ENCODE data around the gene TKT. TPM values are rescaled to one million over a fixed set of nuclear protein-coding genes. Genes with fewer than 3 reads are reported as not detected.
A peak's percentile ranks its signal among the peaks of the same experiment; 100 is the strongest.

Gene TKT
- total and polyA plus RNA-seq, 7 donors, result 10.5 to 51.9 (median 23.1) TPM

- 96 to 98% (median 98%) methylated on average over 4 of the region's 4 CpGs for WGBS, 3 donors
- intact Hi-C loops (cut with DNase I), result no loop called here
- H3K36me3 ChIP-seq (ENCODE audit: insufficient read depth in 1 of 2, low read depth in 1 of 2), result no peaks in the 10 kb centered on the region
- ATAC-seq, result no peak
- H3K4me3 ChIP-seq, result no peak overlapping the region
- H3K4me1 ChIP-seq, result peaks cover 37% of the 10 kb centered on the region
- peak in 1 of 2 donors; percentile 30 for DNase-seq
- H3K27me3 ChIP-seq (ENCODE audit: insufficient read depth in 3 of 3, low read length in 2 of 3), result no peaks in the 10 kb centered on the region
- no peaks in the 10 kb centered on the region for H3K9me3 ChIP-seq
- no peak overlapping the region for H3K27ac ChIP-seq
- TF ChIP-seq, protein P1, sequence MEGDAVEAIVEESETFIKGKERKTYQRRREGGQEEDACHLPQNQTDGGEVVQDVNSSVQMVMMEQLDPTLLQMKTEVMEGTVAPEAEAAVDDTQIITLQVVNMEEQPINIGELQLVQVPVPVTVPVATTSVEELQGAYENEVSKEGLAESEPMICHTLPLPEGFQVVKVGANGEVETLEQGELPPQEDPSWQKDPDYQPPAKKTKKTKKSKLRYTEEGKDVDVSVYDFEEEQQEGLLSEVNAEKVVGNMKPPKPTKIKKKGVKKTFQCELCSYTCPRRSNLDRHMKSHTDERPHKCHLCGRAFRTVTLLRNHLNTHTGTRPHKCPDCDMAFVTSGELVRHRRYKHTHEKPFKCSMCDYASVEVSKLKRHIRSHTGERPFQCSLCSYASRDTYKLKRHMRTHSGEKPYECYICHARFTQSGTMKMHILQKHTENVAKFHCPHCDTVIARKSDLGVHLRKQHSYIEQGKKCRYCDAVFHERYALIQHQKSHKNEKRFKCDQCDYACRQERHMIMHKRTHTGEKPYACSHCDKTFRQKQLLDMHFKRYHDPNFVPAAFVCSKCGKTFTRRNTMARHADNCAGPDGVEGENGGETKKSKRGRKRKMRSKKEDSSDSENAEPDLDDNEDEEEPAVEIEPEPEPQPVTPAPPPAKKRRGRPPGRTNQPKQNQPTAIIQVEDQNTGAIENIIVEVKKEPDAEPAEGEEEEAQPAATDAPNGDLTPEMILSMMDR (IDR thresholded peaks at IDR 0.05), result no peak
These were observed 1.6 kb upstream of the TKT start for GRCh38 chr3:53257465-53257864.

DNA sequence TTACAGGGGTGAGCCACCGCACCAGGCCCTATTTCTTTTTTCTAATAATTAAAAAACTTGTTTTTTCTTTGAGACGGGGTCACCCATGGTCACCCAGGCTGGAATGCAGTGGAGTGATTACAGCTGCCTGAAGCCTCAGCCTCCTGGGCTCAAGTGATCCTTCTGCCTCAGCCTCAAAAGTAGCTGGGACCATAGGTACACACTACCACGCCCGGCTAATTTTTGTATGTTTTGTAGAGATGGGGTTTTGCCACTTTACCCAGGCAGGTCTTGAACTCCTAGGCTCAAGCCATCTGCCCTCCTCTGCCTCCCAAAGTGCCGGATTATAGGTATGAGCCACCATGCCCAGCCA lies 858 bp upstream of the TKT start:
- intact Hi-C loops (cut with DNase I), result no loop called here
- peaks cover 42% of the 10 kb centered on the region for H3K4me1 ChIP-seq
- no peaks in the 10 kb centered on the region for H3K36me3 ChIP-seq (ENCODE audit: insufficient read depth in 1 of 2, low read depth in 1 of 2)
- no peaks in the 10 kb centered on the region for H3K27me3 ChIP-seq (ENCODE audit: insufficient read depth in 3 of 3, low read length in 2 of 3)
- WGBS, 3 donors, result 87 to 91% (median 91%) methylated on average over 5 of the region's 5 CpGs
- TF ChIP-seq, protein P1 (IDR thresholded peaks at IDR 0.05), result no peak
- ATAC-seq (no peak), DNase-seq (peak in 1 of 2 donors; percentile 25)
- no peaks in the 10 kb centered on the region for H3K9me3 ChIP-seq
- H3K27ac ChIP-seq, result no peak overlapping the region
- no peak overlapping the region for H3K4me3 ChIP-seq

DNA sequence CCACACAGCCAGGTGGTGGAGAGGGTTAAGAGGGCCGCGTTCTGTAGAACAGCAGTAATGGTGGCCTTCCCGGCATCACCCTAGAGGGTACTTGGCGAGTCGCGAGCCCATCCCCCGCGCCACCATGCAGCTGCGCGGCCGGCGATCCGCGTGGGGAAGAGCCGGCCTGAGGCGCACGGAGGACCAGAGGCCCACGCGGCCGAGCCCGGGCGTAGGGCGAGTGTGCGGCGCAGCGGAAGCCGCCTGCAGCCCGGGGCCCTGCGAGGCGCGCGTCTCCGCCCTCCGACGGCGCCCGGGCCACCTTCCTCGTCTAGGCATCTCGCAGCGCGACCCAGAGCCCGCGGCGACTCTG lies 423 bp downstream of the TKT start:
- DNase-seq (no peak), ATAC-seq (peak; percentile 32 to 60 (median 42))
- Histone ChIP-seq H3K27ac (peak overlapping the region; percentile 89), H3K4me1 (peaks cover 47% of the 10 kb centered on the region), H3K36me3 (ENCODE audit: insufficient read depth in 1 of 2, low read depth in 1 of 2) (no peaks in the 10 kb centered on the region), H3K4me3 (peak overlapping the region; percentile 99), H3K9me3 (no peaks in the 10 kb centered on the region), H3K27me3 (ENCODE audit: insufficient read depth in 3 of 3, low read length in 2 of 3) (no peaks in the 10 kb centered on the region)
- WGBS, 3 donors, result 0 to 1% (median 0%) methylated on average over 32 to 44 of the region's 44 CpGs
- intact Hi-C loops (cut with DNase I), result no loop called here
- TF ChIP-seq, protein P1 (IDR thresholded peaks at IDR 0.05), result no peak

DNA sequence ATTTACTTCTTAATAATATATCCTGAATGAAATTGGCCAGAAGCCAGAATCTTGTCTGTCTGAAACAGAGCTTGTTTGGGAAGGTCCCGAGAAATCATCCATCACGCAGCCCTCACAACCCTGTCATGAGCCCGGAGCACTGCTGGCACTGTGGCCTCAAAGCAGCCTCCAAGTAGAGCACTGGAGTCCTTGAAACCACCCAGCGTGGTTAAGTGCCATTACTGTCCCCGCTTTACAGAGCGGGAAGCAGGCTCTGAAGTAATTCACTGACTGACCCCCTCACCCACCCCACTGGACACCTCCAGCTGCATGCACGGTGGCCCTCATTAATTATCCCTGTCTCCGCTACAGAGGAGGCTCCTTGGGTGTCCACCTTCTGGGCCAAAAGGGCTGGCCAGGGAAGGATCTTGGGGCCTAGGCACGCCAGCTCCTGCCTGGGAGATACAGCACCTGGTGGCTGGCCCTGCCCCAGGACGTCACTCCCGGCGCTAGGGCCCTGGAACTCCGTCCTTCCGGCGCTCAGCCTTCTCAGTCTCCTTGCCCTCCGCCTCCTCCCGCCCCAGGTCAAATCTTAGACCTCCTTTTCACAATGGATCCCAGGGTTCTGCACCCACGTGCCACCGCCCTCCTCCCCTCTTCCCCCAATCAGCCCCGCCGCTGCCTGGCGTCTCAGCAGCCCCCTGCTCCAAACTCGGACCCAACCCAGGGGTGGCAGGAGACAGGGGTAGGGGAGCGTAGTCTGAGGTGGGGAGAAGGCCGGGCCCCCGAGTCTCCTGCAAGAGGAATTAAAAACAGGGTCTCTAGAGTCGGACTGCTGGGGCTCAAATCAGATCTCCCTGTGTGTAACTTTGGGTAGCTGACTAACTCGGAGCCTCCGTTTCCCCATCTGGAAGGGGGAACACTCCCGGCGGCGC lies 1.1 kb downstream of the TKT start:
- intact Hi-C loops (cut with DNase I), result no loop called here
- Histone ChIP-seq H3K4me1 (peaks cover 48% of the 10 kb centered on the region), H3K36me3 (ENCODE audit: insufficient read depth in 1 of 2, low read depth in 1 of 2) (no peaks in the 10 kb centered on the region), H3K27me3 (ENCODE audit: insufficient read depth in 3 of 3, low read length in 2 of 3) (no peaks in the 10 kb centered on the region), H3K9me3 (no peaks in the 10 kb centered on the region), H3K4me3 (peak overlapping the region; percentile 99), H3K27ac (peak overlapping the region; percentile 89)
- ATAC-seq, result peak; percentile 67 to 82 (median 76)
- WGBS, 3 donors, result 5 to 16% (median 10%) methylated on average over 32 of the region's 32 CpGs
- TF ChIP-seq, protein P1 (IDR thresholded peaks at IDR 0.05), result no peak
- peak; percentile 69 to 82 for DNase-seq
